ENCODE data around the gene SOWAHB.

- TF ChIP-seq POLR2A (IDR thresholded peaks at IDR 0.05) (no peak), CTCF (IDR thresholded peaks at IDR 0.05) (no peak), EP300 (IDR thresholded peaks at IDR 0.05) (no peak), POLR2AphosphoS5 (IDR thresholded peaks at IDR 0.05) (no peak)
Measured at GRCh38 chr4:76858319-76858718, 39.6 kb downstream of the SOWAHB start.
